GM21576 (cell line): ENCODE measurements around the gene RRP8.

Experiments used
- ATAC-seq: cut with Tn5 transposase; IDR thresholded peaks from one replicate; pipeline ENCODE4 v1.9.1; 2021; ENCODE audit warnings: mild to moderate bottlenecking, moderate library complexity; ENCODE audit not compliant: unreplicated experiment

The RRP8 gene

DNA sequence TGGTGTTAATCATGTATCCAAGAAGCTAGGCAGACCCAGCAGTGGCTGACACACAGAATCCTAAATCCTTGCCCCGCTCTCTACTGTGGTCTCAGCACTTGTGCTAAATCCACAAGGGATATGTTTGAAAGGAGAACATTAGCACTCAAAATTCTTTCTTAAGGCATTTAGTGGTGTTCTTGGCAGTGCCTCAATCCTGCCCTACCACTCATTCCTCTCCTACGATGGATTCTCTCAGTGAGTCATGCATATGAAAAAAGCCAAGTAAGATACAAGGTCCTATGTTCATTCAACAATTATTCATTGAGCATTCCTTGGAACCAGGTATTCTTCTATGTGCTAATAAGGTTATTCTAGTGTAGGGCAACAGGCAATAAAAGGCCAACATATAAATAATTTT is 31.2 kb downstream of the RRP8 start:
- no peak for ATAC-seq

DNA sequence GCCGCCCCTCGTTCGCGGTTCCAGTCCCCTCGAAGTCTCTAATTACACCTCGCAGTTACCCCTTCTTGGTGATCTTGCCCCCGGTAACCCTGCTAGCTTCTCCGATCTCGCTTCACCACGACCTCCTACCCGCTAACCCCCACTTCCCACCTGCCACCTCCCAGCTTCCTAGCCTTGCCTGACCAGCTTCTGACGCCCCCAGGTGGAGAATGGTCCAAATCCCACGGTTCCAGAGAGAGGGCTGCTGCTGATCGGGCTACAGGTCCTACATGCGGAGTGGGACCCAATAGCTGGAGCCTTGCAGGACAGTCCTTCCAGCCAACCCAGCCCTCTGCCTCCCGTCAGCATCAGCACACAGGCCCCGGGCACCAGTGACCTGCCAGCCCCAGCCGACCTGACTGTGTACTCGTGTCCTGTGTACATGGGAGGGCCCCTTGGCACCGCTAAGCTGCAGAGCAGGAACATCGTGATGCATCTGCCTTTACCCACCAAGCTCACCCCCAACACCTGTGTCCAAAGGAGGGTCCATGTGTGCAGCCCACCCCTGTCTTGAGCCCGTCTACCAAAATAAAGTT is 31.9 kb downstream of the RRP8 start:
- ATAC-seq, result no peak

DNA sequence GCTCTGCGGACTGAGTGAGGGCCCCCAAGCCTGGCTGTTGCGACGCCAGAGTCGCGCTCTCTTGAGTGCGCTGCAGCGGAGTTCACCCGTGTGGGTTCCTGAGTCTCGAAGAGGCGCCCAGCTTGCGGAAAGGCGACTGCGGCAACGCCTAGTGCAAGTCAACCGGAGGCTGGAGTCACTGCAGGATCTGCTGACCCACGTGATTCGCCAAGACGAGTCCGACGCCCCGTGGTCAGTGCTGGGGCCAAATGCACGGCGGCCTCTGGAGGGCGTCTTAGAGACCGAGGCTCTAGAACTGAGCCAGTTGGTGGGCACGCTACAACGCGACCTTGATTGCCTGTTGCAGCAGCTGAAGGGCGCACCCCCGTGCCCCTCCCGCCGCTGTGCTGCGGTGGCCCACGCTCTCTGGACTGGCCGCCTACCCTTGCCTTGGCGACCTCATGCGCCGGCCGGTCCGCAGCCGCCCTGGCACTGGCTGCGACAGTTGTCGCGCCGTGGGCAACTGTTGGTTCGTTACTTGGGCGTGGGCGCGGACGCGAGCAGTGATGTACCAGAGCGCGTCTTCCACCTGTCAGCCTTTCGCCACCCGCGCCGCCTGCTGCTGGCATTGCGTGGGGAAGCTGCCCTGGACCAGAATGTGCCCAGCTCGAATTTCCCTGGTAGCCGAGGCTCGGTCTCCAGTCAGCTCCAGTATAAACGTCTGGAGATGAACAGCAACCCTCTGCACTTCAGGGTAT is 32.6 kb downstream of the RRP8 start:
- no peak for ATAC-seq

DNA sequence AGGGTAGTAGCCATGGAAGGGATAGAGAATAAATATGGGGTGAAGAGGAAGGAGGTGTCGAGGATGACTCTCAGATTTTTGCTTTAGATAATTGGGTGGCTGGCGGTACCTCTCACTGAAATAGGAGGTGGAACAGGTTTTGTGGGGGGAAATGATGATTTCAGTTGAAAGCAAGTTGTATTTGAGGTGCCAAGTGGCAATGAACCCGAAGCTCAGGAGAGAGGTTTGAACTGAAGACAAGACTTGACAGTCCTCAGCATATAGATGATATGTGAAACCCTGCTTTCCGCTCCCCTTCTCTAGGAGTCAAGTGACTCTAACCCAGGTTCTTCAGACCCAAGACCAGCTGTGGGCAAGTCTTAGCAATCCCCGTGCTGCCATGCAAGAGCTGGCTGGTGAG is 33.7 kb downstream of the RRP8 start:
- ATAC-seq, result no peak

DNA sequence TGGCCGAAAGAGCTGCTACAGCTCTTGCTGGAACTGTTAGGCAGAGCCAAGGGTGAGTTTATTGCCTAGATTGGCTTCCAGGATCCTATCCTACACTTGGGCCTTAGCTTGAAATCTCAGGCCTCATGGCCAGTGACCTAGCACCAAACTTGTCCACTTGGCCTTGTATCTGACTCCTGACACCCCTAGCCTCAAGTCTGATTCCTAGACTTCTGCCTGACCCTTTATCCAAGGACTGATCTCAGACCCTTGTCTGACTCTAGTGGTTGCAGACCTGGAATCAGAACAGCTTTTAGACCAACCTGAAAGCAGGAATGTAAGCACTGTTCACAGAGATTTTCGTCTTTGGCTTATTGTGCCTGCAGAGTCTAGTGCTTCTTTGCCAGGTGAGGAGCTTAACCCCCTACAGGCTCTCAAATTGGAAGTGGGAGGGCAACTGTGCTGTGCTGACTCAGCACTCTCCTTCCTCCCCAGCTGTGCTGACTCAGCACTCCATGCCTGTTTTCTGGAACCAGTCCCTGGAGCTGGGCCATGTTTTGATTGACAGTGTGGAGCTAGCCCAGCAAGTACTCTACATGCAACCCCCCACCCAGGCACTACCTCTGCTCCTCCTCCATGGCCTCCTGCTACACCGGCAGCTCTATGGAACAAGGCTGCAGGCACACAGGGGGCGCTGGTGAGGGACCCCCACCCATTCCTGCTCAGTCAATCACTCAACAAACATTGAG is 35.1 kb downstream of the RRP8 start:
- ATAC-seq, result no peak

DNA sequence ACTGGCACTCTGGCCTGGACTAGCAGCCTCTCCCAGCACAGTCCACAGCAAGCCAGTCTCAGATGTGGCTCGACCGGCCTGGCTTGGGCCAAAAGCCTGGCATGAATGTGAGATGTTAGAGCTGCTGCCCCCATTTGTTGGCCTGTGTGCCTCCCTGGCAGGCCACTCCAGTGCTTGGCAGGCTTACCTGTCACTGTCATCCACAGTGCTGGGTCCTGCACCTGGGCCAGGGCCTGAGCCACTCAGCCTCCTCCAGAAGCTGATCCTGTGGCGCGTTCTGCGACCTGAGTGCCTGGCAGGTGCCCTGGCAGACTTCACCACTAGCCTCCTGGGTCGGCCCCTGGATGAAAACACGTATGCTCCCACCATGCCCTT is 36.1 kb downstream of the RRP8 start:
- ATAC-seq, result no peak

DNA sequence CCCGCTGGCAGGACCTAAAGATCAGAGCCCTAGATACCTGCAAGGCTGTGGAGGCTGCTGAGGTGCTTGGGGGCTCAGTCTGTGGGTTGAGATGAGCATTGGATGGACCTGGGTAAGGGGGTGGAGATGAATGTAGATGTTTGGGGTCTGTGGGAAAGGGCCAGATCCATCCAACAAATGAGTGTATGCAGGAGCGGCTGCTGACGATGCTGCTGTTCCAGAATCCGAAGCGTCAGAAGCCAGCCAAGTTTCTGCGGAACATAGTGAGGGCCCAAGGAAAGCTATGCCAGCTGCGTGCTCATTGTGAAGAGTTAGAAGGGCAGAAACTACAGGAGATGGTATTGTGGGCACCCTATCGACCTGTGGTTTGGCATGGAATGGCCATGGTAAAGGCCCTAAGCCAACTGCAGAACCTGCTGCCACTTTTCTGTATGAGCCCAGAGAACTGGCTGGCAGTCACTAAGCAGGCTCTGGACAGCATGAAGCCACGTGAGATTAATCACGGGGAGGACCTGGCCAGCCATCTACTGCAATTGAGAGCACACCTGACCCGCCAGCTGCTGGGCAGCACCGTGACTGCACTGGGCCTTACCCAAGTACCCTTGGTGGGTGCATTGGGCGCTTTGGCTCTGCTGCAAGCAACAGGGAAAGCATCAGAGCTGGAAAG is 36.6 kb downstream of the RRP8 start:
- no peak for ATAC-seq

DNA sequence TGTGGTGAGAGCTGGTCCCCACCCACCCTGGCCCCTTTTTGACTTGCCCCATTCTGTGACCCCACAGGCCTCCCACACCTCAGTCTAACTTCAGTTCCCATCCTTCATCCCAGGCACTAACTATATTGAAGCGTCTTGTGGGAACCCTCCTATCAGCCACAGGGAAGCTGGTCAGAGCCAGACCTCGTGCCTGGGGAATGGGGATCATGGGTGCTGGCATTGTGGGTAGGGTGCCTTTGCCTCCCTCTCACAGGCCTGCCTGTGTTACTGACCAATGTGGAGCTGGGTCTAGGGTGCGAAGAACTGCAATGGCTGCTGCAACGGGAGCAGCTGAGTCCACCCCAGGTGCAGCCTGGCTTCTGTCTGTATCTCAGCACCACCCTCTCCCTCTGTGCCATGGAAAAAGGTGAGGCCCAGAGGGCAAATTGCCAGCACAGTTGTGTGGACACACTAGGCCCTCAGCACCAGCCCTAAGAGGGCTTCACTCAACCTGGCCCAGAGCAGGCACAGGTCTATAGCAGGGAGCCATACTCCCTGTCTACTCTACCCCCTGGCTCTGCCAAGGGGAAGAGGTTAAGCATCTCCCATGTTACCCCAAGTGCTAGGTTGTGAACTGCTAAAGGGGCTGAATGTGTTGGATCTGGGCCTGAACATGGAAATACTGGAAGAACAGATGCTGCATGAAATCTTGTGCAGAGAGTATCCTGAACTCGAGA is 37.3 kb downstream of the RRP8 start:
- ATAC-seq, result no peak

DNA sequence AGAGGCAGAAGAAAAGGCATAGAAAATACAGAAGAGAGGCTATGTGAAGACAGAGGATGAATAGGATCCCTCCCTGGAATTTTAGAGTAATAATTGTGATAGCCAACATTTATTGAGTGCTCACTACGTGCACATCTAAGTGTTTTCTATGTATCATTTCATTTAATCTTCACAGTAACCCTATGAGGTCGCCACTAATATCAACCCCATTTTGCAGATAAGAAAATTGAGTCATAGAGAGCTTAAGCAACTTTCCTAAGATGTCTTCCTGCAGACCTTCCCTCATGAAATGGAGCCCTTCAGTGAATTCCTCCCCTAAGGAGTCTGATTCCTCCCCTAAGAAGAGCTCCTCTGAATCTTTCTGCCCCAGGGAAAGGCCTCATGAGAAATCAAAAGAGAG is 38.1 kb downstream of the RRP8 start:
- ATAC-seq, result no peak

DNA sequence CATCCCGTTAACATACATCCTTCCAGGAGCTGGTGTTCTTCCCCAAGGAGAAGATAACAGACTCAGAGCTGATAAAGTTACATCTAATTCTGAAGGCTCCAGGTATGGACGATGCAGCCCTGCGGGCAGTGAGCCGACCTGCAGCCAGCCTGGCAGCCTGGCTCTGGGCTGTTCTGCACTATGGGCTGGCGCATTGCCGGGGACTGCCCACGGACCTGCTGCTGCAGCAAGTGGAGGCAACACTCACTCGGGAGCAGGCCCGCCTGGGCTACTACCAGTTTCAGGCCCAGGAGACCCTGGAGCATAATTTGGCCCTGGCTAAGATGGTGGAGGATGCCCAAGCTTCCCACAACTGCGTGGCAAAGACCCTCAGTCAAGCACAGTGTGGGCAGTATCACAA is 39.7 kb downstream of the RRP8 start:
- ATAC-seq, result no peak

DNA sequence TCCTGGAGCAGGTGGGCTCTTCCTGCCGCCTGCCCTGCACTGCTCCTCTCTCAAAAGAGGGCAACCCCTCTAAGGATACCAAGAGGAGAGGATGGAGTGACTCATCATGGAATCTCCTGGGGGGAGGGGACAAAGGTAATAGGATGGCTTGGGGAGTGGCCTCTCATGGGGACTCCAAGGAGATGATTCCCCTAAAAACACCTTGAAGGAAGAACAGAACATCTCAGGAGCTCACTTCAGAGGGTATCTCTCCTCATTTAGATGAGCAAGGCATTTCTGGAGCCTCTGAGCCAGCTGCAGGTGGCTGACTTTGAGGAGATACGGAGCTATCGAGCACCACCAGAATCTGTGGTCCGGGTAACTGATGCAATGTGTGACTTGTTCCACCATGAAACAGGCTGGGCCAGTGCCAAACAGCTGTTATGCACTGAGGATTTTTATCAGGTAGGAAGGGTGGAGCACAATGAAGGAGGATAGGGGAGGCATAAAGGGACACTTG is 40.2 kb downstream of the RRP8 start:
- no peak for ATAC-seq

DNA sequence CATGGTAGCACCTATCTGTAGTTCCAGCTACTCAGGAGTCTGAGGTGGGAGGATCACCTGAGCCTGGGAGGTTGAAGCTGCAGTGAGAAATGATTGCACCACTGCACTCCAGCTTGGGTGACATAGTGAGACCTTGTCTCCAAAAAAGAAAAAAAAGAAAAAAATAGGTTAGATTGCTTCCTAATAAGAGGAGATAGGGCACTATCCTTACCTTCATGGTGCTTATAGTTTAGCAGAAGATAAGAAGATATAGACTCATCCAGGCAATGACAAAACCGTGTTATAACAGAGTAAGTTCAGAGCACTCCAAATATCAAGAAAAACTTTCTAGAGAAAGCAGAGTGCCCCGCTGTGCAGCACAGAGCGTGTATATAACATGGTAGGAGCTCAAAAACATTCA is 42.1 kb downstream of the RRP8 start:
- ATAC-seq, result no peak

DNA sequence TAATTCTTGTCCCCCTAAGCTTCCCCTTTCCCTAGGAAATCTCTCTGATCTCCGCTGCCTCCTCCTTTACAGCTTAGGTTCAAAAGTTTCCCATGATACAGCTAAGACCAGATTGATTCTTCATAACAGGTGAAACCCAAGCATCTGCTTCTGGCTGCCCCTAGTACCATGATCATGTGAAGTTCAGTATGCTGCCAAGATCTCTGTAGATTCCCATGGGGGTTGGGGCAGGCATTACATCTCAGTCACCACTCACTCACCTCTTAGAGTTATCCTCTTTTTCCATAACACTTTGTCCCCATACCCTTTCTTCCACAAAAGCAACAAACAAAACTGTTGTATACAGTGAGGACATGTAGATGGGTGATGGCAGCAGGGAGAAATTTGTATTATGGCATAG is 44.0 kb downstream of the RRP8 start:
- ATAC-seq, result no peak

DNA sequence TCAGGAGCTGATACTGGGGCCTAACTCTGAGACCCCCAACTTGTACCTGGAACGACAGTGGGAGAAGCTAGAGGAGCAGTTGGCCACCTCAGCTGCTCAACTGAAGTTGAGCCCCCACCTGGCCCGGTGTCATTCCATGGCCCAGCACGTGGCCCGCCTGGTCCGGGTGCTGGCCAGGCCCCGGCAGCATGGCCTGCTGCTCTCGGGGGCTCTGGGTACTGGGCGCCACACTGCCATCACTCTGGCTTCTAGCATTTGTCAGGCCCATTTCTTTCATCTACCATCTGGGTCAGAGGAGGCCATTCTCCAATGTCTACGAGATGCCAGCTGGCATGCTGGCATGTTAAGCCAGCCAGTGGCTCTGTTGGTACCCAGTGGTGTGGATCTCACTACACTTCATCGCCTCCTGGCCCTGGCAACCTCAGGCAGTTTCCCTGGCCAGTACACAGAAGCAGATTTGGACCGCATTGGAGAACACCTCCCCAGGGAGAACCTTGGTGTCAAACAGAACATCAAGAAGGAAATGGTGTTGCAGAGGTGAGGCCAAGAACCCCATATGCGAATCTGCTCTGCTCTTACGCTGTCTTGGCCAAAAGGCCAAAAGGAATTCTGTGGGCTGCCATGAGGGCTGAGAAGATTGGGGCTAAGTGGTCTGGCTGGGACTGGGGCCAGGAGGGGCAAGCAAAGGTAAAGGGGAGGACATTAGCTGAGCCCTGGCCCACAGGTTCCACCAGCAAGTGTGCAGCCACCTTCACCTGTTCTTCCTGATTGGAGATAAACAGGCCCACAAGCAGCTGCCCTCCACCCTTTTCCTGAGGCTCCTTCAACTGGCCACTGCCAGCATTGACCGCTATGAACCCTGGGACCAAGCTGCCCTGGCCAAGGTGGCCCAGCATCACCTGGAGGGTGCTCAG is 45.4 kb downstream of the RRP8 start:
- no peak for ATAC-seq

DNA sequence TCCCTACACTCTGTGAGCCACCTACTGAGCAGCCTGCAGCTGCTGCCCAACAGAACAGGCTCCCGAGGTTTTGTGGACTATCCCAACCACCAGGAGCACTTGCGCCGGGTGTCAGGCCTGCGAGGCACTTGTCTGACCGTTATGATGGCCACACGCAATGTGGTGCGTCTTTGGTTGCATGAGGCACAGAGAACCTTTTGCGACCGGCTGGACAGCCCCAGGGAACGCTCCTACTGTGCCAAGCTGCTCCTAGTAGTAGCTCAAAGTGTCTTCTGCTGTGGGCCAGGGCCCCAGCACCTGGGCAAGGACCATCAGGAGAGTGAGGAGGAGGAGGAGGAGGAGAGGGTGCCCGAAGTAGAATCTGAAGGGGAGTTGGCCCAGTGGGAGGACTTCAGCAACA is 46.4 kb downstream of the RRP8 start:
- no peak for ATAC-seq

DNA sequence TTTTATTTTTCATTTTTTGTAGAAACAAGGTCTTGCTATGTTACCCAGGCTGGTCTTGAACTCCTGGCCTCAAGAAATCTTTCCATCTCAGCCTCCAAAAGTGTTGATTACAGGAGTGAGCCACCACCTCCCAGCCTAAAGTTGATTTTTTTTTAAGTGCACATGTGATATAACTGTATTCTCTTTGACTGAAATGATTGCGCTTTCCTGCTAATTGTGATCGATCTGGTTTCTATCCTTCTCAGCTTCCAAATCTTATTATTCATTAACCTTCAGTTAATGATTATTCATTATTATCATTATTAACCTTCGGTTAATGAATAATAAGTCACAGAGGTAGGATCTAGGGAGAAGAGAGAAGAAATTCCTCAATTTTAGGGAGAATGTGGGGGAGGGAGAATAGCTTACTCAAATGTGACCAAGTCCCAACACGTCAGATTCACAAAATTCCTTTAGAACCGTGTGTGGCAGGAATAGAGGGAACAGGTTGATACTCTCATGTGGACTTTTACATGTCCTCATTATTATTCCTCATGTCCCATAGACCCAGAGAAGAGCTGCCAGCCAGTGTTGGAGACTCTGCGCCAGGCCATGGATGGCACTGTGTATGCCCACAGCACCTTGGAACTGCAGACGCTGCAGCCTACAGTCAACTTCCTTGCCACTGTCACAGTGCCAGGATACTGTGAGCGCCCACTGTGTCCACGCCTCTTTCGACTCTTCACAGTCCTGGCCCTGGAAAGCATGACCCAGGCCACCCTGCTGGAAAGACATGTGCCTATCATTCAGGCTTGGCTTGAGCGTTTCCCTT is 47.1 kb downstream of the RRP8 start:
- no peak for ATAC-seq

DNA sequence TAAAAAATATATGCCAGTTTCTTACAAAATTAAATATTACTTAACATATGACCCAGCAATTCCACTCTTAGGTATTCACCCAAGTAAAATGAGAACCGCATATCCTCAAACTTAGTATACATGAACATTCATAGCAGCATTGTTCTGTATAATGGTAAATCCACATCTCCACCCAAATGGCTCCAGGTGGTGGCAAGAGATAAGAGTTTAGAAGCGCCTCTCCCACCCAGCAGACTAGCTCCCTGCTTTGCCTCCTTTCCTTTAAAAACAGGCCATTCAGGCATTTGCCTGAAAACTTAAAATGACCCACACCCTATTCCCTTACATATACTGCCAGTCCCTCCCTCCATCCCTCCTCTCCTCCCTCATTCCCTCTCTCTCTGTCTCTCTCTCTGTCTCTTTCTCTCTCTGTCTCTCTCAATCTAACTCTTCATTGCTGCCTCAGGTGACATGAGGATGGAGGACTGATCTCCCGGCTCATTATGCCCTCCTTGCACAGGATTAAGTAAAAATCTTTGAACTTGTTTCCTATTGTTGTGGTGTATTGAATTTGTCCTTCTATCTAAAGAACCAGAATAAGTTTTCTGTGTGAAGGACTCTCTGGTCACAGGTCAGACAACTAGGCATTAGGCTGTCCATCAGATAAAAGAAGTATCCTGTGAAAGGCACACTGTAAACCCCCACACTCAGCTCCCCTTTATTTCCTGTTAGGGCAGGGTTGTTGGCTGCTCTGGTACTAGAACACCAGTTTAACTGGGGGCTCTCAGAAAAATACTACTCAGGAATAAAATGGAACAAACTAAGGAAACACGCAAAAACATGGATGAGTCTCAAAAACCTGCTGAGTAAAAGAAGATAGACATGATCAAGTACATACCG is 48.3 kb downstream of the RRP8 start:
- no peak for ATAC-seq

DNA sequence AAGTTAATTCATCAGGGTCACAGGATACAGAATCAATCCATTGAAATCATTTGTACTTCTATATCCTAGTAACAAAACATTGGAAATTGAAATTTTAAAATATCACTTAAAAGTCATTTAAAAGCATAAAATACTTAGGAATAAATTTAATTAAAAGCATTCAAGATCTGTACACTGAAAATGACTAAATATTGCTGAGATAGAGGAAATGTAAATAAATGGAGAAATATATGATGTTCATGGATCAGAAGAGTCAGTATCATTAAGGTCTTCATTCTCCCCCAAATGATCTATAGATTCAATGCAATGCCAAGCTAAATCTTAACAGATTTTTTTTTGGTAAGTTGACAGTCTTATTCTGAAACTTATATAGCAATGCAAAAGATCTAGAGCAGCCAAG is 49.8 kb downstream of the RRP8 start:
- ATAC-seq, result no peak
